ENCODE results near the gene IL12RB1.
A peak's percentile ranks its signal among the peaks of the same experiment; 100 is the strongest.

The IL12RB1 gene

DNA sequence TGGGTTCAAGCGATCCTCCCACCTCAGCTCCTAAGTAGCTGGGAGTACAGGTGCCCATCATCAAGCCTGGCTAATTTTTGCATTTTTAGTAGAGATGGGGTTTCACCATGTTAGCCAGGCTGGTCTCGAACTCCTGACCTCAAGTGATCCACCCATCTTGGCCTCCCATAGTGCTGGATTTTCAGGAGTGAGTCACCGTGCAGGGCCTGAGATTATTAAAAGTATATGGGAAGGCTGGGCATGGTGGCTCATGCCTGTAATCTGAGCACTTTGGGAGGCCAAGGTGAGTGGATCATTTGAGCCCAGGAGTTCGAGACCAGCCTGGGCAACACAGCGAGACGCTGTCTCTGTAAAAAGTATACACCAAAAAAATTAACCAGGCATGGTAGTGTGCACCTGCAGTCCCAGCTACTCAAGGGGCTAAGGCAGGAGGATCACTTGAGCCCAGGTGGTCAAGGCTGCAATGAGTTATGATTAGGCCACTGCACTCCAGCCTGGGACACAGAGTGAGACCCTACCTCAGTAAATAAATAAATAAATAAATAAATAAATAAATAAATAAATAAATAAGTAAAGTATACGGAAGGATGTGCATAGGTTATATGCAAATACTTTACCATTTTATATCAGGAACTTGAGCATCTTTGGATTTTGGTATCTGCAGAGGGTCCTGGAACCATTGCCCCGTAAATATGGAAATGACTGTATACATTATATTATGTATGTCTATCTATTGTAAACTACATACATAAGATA is 854 bp downstream of the IL12RB1 start:
- no peak for DNase-seq

DNA sequence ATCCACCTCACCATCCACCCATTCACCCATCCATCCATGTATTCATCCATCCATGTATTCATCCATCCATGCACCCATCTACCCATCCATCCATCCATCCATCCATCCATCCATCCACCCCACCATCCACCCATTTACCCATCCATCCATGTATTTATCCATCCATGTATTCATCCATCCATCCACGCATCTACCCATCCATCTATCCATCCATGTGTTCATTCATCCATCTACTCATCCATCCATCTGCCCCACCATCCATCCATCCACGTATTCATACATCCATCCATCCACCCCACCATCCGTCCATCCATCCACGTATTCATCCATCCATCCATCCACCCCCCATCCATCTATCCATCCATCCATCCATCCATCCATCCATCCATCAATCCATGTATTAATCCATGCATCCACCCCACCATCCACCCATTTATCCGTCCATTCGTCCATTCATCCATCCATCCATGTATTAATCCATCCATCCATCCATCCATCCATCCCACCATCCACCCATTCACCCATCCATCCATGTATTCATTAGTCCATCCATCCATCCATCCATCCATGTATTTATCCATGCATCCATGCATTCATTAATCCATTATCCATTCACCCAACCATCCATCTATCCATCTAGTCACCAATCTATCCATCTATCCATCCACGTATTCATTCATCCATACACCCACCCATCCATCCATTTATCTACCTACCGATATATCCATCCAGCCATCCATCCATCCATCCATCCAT is 2.6 kb downstream of the IL12RB1 start:
- no peak for DNase-seq

DNA sequence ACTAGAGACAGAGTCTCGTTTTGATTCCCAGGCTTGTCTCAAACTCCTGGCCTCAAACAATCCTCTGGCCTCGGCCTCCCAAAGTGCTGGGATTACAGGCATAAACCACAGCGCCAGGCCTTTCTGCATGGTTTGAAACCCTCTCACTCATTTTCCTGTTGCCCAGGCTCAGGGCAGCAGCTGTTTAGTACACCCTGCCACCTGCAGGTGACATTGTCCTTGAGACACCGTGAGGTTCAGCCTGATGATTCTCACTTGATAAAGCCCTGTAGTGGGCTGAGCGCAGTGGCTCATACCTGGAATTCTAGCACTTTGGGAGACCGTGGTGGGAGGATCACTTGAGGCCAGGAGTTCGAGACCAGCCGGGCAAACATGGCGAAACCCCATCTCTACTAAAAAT is 12.5 kb downstream of the IL12RB1 start:
- no peak for DNase-seq

DNA sequence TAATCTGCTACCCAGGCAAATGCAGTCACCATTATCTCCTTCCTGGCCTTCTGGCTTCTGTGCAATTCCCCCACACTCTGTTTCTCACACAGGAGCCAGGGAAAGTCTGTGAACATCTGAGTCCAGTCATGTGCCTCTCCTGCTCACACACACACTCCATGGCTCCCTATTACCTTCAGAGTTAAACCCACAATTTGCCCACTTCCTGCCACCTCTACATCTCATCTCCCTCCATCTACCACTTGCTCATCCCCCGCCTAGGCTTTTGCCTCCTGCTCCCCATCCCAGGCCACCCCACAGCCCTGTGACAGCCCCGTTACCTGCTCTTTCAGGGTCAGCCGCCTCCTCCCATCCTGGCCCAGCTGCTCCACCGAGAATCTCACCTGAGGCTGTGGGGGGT is 13.5 kb downstream of the IL12RB1 start:
- DNase-seq: no peak

DNA sequence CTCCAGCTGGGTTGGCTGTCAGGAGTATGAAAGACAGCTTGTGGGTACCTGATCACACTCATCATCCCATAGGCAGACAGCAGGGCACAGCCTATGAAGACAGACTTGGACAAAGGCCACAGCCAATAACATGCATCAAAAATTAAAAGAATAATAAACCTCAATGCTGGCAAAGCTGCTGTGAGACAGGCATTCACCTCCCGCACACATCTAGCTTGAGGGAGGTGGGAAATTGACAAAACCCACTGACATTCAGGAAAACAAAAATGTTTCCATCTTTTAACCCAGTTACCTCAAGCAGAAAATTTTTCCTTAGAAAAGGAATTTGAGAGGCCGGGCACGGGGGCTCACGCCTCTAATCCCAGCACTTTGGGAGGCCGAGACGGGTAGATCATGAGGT is 14.4 kb downstream of the IL12RB1 start:
- DNase-seq: no peak

DNA sequence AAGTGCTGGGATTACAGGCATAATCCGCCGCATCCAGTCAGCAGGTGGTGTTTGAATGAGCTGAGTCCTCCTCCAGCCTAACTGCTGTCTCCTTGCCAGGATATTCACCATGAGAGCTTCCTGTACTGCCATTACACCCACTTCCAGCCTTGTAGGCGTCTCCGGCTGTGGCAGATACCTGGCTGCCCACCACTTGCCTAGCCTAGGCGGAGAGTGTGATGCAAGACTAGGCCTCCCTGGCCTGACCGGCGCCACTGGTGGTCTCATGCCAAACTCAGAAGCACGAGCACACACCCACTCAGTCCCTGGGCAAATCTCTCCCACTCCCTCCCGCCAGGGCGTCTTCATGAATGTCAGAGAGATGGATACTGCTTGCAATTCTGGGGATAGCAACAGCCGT is 16.6 kb downstream of the IL12RB1 start:
- no peak for DNase-seq

DNA sequence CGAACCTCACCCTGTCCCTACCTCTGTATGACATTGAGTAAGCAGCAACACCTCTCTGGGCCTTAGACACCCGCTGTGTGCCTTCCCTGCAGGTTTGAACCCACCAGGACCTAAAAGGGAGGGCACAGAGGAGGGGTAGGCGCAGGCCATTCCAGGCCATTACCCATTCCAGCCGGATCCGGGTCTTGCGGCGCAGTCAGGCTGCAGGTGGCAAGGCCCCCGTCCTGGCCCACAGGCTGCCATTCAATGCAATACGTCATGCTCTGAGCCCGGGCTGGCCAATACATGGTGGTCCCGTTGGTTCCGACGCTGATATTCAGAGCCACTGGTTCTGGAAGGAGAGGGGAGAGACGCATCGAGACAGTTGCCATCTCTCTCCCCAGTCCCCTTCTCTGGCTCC is 17.4 kb downstream of the IL12RB1 start:
- DNase-seq: no peak

DNA sequence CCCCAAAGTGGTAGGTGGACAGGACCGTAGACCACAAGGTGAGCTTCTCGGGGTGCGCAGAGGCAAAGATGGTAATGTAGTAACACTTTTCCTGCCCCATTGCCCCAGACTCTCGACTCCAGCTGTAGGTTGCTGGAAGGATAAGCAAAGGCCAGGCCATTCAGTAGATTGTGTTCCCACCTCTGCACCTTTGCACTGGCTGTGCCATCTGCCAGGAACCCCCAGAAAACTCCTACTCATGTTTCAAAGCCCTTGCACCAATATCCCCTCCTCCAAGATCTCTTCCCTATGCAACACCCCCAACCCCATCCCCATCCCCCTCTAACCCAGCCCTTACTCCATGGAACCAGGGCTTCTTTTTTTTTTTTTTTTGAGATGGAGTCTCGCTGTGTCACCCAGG is 18.3 kb downstream of the IL12RB1 start:
- DNase-seq: no peak

DNA sequence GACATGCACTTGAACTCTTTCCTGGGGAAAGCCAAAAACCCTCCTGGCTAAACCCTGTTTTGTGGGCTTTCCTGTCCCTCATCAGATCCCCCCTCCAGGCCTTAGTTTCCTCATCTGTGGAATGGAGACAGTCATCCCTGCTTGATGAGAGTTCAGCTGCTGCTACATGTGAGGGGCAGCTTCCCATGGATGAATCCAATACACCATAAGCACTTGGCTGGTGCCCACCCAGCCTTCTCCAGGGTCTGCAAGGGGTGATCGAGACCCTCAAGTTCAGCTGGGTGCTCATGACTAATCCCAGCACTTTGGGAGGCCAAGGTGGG is 21.6 kb downstream of the IL12RB1 start:
- DNase-seq: no peak

DNA sequence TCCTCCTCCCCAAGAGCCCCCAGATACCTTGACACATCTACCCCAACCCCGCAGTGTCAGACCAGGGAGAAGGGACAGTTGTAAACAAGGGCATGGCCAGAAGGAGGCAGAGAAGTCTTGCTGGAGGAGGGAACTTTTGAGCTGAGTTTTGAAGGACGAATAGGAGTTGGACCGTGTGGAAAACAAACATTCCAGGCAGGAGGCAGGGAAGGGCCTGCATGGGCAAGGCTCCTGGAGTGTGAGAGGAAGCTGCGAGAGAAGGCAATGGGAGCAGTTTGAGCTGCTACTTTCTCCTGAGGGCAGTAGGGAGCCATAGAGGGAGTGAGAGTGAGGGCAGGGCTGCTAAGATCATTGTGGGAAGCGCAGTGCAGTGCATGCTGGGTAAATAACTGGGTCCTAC is 23.3 kb downstream of the IL12RB1 start:
- peak in 2 of 5 donors; percentile 8 to 12 for DNase-seq

DNA sequence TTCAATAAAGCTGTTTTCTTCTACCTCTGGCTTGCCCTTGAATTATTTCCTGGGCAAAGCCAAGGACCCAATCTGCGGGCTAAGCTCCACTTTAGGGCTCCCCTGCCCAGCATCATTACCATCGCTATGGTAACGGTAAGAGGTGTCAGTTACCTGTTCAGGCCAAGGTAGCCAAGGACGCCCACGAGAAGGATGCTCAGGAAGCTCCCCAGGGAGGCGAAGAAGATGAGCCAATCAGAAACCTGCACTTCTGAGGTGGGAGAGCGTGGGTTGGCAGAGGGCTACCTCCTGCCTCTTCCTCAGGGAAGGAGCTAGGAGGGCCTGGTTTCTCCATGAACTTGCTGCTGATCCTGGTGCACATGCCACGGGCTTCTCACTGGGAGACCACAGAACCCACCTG is 24.7 kb downstream of the IL12RB1 start:
- DNase-seq: no peak

DNA sequence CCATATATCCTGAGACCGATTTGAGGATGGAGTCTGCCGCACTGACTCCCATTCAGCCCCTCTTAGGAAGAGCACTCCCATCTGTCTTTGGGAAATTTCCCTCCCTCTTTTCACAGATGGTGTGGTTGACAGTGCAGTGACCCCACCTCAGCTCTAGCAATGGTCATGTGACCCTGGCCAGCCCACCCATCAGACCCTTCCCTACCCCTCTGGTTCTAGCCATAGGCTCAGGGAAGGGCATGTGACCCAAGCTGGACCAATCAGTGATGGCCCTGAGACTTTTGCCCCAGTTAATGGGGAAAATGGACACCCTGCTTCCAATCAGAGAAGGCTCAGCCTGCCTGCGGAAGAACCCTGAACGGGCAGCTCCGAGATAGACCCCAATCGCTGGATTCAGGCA is 26.3 kb downstream of the IL12RB1 start:
- DNase-seq: no peak

DNA sequence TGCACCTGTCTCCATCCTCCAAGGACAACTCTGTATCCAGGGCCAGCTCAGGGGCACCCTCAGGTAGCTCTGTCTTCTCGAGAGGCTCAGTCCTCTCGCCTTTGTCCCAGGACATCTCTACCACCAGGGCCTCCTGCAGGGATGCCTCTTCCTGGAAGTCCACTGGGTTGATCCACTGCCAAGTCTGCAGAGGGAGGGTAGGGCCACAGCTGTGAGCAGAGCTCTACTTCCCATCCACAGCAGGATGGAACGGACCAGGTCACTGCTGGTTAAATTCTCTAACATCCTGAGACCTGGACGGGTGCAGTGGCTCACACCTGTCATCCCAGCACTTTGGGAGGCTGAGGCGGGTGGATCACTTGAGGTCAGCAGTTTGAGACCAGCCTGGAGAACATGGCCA is 26.8 kb downstream of the IL12RB1 start:
- DNase-seq: no peak

DNA sequence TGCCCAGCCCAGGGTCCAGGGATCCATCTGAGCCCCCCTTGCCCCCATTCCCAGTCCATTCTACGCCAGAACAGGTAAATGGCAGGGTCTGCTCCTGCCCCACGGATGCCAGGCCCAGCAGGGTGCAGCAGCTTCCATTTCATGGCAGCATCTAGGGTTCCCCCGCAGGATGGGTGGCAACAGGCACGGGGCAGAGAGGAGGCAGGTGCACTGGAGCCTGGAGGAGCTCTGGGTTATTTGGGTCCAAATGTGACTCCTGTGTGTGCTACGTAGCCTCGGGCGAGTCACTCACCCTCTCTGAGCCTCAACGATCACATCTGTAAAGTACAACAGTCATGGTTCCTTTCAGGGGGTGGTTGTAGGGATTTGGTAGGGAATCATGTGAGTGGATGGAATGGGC is 27.4 kb downstream of the IL12RB1 start:
- no peak for DNase-seq

DNA sequence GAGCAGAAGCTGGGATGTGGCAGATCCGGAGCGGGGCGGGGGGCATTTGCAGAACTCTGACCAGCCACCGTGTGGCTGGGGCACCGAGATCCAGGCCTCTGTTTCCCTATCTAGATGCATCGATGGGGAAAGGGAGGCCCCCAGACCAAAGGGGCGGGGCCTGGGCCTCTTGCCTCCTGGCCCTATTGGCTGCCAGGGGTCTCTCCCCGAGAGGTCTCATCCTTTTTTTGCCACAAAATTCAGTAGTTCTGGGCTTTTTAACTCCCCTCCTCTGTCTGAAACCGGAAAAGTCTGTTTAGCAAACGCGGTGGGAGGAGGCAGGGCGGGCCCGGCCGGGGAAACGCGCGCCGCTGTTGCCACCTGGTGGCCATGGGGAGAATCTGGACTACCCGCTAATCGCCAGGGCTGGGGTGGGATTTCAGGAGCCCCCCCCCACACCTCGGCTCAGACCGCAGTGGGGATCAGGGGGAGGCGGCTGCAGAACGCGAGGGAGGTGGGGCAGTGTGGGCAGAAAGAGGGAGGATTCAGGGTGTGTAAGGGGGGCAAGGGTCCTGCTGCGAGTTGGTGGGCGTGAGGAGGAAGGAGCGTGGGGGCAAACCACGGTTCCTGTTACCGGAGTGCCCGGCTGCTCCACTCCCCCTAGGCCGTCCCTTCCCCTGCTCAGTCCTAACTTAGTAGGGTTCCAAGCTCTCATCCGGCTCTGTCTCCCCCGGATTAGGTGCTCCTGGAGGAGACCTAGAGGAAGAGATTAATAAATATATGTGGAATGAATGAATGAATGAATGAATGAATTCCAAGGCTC is 28.3 kb downstream of the IL12RB1 start:
- peak; percentile 57 to 77 (median 74) for DNase-seq

DNA sequence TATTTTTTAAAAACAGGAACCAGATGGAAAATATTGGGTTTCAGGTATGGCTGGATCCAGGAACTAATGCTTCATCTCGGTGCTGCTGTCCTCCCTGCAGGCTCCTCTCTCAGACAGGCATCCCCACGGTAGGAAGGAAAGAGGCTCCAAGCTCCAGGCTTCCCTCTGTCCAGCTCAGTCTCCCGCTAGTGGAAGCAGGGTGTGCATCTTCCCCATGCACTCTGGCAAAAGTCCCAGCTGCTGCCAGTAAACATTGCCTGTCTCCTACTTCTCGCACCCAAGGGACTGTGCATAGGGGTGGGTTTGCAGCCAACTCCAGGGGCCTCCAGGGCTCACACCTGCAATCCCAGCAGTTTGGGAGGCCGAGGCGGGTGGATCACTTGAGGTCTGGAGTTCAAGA is 29.2 kb downstream of the IL12RB1 start:
- DNase-seq: no peak

DNA sequence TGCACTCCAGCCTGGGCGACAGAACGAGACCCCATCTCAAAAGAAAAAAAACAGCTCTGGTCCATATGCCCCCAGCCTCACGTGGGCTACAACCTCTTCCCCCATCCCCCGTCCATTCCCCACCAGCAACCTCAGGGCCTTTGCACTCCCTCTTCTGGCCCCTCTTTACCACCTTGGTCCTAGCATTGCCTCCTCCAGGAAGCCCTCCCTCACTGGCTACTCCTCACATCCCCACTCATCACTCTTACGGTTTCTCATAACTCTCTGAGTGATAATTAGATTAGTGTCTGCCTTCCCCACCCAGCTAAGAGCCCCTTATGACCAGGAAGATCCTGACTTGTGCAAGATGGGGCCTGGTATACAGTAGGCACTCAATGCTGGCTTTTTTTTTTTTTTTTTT is 30.8 kb downstream of the IL12RB1 start:
- DNase-seq: no peak

DNA sequence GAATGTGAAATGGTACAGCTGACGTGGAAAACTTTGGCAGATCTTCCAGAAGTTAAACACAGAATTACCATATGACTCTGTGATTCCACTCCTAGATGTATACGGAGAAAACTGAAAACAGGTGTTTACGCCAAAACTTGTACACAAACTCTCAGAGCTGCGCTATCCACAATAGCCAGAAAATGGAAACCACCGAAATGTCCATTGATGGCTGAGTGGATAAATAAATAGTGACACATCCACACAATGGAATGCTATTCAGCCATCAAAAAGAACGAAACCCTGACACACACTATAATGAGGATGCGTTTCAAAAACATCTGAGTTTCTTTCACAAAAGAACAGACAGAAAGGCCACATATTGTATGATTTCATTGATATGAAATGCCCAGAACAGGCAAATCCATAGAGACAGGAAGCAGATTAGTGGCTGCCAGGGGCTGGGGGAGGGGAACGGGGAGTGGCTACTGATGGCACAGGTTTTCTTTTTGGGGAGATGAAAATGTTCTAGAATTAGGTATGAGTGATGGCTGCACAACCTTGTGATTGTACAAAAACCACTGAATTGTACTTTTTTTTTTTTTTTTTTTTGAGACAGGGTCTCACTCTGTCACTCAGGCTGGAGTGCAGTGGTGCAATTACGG is 33.0 kb downstream of the IL12RB1 start:
- DNase-seq: no peak

DNA sequence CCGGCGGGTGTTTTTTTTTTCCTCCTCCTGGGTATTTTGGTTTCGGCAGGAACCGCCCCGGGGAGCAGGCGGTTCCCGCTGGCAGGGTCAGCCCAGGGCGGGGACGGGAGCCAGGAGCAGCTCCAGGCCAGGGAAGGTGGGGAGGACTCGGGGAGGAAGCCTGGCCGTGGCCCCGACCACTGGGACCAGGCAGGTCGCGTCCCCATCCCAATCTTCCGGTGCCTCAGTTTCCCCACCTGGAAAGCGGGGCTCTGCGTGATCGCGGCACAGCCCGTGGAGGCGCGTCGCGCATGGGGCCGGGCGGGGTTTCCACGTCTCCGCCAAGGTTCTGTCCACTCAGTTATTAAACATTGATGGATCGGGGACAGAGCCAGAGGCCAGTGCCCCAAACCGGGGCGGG is 34.8 kb downstream of the IL12RB1 start:
- no peak for DNase-seq

DNA sequence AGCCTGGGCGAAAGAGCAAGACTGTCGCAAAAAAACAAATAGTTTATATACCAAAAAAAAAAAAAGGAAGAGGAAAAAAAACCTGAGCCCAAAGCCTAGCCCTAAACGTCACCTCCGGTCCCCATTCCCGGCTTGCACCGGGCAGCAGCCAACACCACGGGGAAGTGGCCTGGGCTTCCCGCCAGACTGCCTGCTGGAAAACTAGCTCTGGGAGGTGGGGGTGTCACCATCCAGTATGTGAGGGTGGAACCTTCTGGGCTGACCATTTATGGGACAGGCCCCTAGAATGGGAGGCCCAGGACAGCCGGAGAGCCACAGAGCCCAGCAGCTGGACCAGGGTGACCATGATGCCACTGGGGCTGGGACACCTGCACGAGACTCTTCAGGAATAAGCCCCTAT is 37.3 kb downstream of the IL12RB1 start:
- DNase-seq: no peak

DNA sequence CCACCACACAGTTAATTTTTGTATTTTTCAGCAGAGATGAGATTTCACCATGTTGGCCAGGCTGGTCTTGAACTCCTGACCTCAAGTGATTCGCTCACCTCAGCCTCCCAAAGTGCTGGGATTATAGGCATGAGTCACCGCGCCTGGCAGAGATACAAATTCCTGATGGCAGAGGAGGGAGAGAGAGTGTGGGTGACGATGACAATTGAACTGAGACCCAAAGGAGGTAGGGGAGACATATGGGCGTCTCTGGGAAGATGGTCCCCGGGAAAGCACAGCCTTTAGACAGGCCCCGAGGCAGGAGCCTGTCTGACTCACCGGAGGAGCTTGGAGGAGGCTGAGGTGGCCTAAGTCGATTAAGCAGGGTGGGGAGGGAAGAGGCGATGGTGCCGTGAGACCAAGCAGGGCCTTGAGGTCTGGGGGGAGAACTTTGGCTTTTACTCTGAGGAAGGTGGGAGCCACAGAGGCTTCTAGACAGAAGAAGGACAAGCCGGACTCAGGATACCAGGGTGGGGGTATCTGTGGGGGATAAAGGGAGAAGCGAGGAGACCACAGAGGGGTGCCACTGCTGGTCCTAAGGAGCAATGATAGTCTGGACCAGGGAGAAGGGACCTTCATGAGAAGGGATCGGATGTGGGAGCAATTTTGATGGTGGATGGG is 40.5 kb downstream of the IL12RB1 start:
- no peak for DNase-seq

DNA sequence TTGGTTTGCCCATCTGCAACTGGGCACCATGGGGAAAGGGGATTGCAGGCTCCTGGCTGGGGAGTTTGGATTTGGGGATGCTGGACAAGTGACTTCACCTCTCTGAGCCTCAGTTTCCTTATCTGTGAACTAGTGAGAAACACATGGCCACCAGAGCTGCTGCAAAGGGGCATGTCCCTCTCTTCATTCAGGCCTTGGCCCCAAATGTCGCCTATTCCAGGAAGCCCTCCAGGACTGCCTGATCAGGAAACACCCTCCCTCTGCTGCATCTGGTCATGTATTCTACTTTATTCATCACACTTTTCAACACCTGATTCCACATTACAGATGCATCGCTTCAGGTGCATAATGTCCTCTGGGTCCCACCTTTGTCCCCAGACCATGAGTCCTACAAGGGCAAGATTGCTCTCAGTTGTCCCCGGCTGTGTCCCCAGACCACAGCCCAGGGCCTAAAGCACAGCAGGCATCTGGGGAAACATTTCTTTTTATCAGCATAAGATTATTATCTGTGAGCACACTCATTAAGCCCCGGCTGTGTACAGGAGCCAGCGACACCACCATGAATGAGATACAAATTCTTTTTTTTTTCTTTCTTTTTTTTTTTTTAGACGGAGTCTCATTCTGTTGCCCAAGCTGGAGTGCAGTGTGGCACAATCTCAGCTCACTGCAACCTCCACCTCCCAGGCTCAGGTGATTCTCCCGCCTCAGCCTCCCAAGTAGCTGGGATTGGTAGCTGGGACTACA is 41.3 kb downstream of the IL12RB1 start:
- DNase-seq: no peak

Measured in T-helper 1 cell (primary cell).